Measurements from ENCODE around the gene GDI1. TPM values are rescaled to one million over a fixed set of nuclear protein-coding genes. Genes with fewer than 3 reads are reported as not detected.
A peak's percentile ranks its signal among the peaks of the same experiment; 100 is the strongest.

GDI1 gene
- polyA plus RNA-seq, 3 donors: 15.8 to 398 (median 21.3) TPM

GRCh38 chrX:154473683-154474082, 36.7 kb downstream of the GDI1 start:
- Mint-ChIP-seq H3K4me1 (peaks cover 4% of the 10 kb centered on the region), H3K9me3 (peaks cover 0 to 14% (median 2%) of the 10 kb centered on the region in 7 donors), H3K36me3 (no peaks in the 10 kb centered on the region), H3K27ac (no peak overlapping the region), H3K4me3 (no peak overlapping the region), H3K27me3 (ENCODE audit: low read depth in 3 of 3) (peaks cover 0 to 10% (median 2%) of the 10 kb centered on the region in 3 donors)
- no peaks in the 10 kb centered on the region for H3K79me2 ChIP-seq (ENCODE audit: insufficient read depth, low read length)
- intact Hi-C loops (cut with micrococcal nuclease): no loop called here
- no peak for TF ChIP-seq CTCF (IDR thresholded peaks at IDR 0.05)
- H3K9me3 ChIP-seq (replicated peaks in 1 of 2; ENCODE audit: control insufficient read depth in 1 of 2, insufficient read depth in 1 of 2, low read length in 2 of 2): peaks cover 0 to 4% of the 10 kb centered on the region in 2 donors
- H3K36me3 ChIP-seq (replicated peaks in 1 of 2; ENCODE audit: control insufficient read depth in 1 of 2, insufficient read depth in 2 of 2, low read length in 2 of 2): no peaks in the 10 kb centered on the region
- DNase-seq: no peak
- H3K9ac ChIP-seq (ENCODE audit: insufficient read depth, low read length, poor library complexity, severe bottlenecking): no peak overlapping the region
- no peaks in the 10 kb centered on the region for H4K20me1 ChIP-seq (ENCODE audit: insufficient read depth, low read length)
- no peaks in the 10 kb centered on the region for H3K27me3 ChIP-seq (ENCODE audit: control insufficient read depth in 2 of 2, insufficient read depth in 2 of 2, low read length in 2 of 2)
- no peak overlapping the region for H2AFZ ChIP-seq (ENCODE audit: insufficient read depth, low read depth, low read length, poor library complexity, severe bottlenecking)
- peaks cover 6 to 8% of the 10 kb centered on the region in 2 donors for H3K4me1 ChIP-seq (ENCODE audit: control insufficient read depth in 1 of 2, insufficient read depth in 2 of 2, low read length in 2 of 2)
- no peak overlapping the region for H3K27ac ChIP-seq (ENCODE audit: low read depth in 1 of 2, low read length in 2 of 2)
- no peak overlapping the region for H3K4me2 ChIP-seq (replicated peaks; ENCODE audit: extremely low read depth, low read length, poor library complexity, severe bottlenecking)
- 77% methylated on average over 3 of the region's 7 CpGs for WGBS (ENCODE audit: insufficient coverage)
- no peak overlapping the region for H3K4me3 ChIP-seq (replicated peaks in 1 of 3; ENCODE audit: low read depth in 2 of 3, low read length in 3 of 3)

- H3K27ac Mint-ChIP-seq: peak overlapping the region in 3 of 7 donors; percentile 58 to 69 (median 65)
- H3K9me3 Mint-ChIP-seq: peaks cover 0 to 6% (median 2%) of the 10 kb centered on the region in 7 donors
- H3K4me2 ChIP-seq (replicated peaks; ENCODE audit: extremely low read depth, low read length, poor library complexity, severe bottlenecking): no peak overlapping the region
- H3K9me3 ChIP-seq (replicated peaks in 1 of 2; ENCODE audit: control insufficient read depth in 1 of 2, insufficient read depth in 1 of 2, low read length in 2 of 2): no peaks in the 10 kb centered on the region
- TF ChIP-seq CTCF (IDR thresholded peaks at IDR 0.05): no peak
- no peaks in the 10 kb centered on the region for H3K36me3 Mint-ChIP-seq
- peaks cover 7% of the 10 kb centered on the region for H3K4me1 Mint-ChIP-seq
- no peak overlapping the region for H3K4me3 Mint-ChIP-seq
- H3K27ac ChIP-seq (ENCODE audit: low read depth in 1 of 2, low read length in 2 of 2): no peak overlapping the region
- no peak overlapping the region for H3K9ac ChIP-seq (ENCODE audit: insufficient read depth, low read length, poor library complexity, severe bottlenecking)
- no peak overlapping the region for H2AFZ ChIP-seq (ENCODE audit: insufficient read depth, low read depth, low read length, poor library complexity, severe bottlenecking)
- H3K27me3 Mint-ChIP-seq (ENCODE audit: low read depth in 3 of 3): peaks cover 0 to 25% (median 2%) of the 10 kb centered on the region in 3 donors
- no peak for DNase-seq
- no peaks in the 10 kb centered on the region for H3K27me3 ChIP-seq (ENCODE audit: control insufficient read depth in 2 of 2, insufficient read depth in 2 of 2, low read length in 2 of 2)
- intact Hi-C loops (cut with micrococcal nuclease): loop anchor here in 1 of 2 donors (5.0 kb wide), 1 partner anchor 35 kb away; the partner anchor contains the start of gene FAM50A
- peaks cover 15 to 19% of the 10 kb centered on the region in 2 donors for H3K4me1 ChIP-seq (ENCODE audit: control insufficient read depth in 1 of 2, insufficient read depth in 2 of 2, low read length in 2 of 2)
- no peaks in the 10 kb centered on the region for H3K36me3 ChIP-seq (replicated peaks in 1 of 2; ENCODE audit: control insufficient read depth in 1 of 2, insufficient read depth in 2 of 2, low read length in 2 of 2)
- H3K79me2 ChIP-seq (ENCODE audit: insufficient read depth, low read length): no peaks in the 10 kb centered on the region
- no peak overlapping the region for H3K4me3 ChIP-seq (replicated peaks in 1 of 3; ENCODE audit: low read depth in 2 of 3, low read length in 3 of 3)
- no peaks in the 10 kb centered on the region for H4K20me1 ChIP-seq (ENCODE audit: insufficient read depth, low read length)
- 96% methylated on average over 4 of the region's 8 CpGs for WGBS (ENCODE audit: insufficient coverage)
These were observed 39.9 kb downstream of the GDI1 start for GRCh38 chrX:154476821-154477220.
